AG20443 (cell line): Measurements from ENCODE around the gene BRCA2.

ENCODE experiments used
- DNase-seq: peaks from one replicate; pipeline ENCODE4 v3.0.0; 2012; ENCODE audit warnings: low spot score, mixed read lengths

Gene BRCA2

GRCh38 chr13:32429433-32429909 lies 114.2 kb downstream of the BRCA2 start:
- no peak for DNase-seq

- no peak for DNase-seq
These were observed 114.9 kb downstream of the BRCA2 start for GRCh38 chr13:32430018-32430747.

GRCh38 chr13:32431361-32431760 lies 116.1 kb downstream of the BRCA2 start:
- DNase-seq = no peak

- DNase-seq = no peak
These were observed 117.5 kb downstream of the BRCA2 start for GRCh38 chr13:32432856-32433255.

- no peak for DNase-seq
These were observed 123.6 kb downstream of the BRCA2 start for GRCh38 chr13:32438871-32439270.

GRCh38 chr13:32443111-32443510 lies 127.8 kb downstream of the BRCA2 start:
- peak; percentile 28 for DNase-seq

- DNase-seq = no peak
These were observed 130.2 kb downstream of the BRCA2 start for GRCh38 chr13:32445461-32445860.

GRCh38 chr13:32446220-32446619 lies 130.9 kb downstream of the BRCA2 start:
- DNase-seq = no peak

- DNase-seq = no peak
These were observed 131.6 kb downstream of the BRCA2 start for GRCh38 chr13:32446773-32447465.

- no peak for DNase-seq
These were observed 132.8 kb downstream of the BRCA2 start for GRCh38 chr13:32447894-32448623.

GRCh38 chr13:32448972-32449371 lies 133.7 kb downstream of the BRCA2 start:
- DNase-seq = no peak
